Uterus (tissue), 2 donors: Measurements from ENCODE around the gene PTPRD.

Experiments used
- POLR2A ChIP-seq, 2 donors: fragments of 450-650 bp; IDR thresholded peaks; one replicate each; pipeline ENCODE4 v1.6.1; 2016; ENCODE audit warnings: antibody characterized with exemption in 2 of 2, mild to moderate bottlenecking in 1 of 2, moderate library complexity in 1 of 2
- TF ChIP-seq, protein P1 (sequence below), 4 experiments: fragments of 200-600 bp in 2 of 4; fragments of 450-650 bp in 2 of 4; sonication (generic) in 2 of 4; IDR thresholded peaks; one replicate each; pipeline ENCODE4 v1.5.1; 2016 to 2019; ENCODE audit warnings: antibody characterized with exemption in 4 of 4, mild to moderate bottlenecking in 2 of 4, moderate library complexity in 1 of 4

DNA sequence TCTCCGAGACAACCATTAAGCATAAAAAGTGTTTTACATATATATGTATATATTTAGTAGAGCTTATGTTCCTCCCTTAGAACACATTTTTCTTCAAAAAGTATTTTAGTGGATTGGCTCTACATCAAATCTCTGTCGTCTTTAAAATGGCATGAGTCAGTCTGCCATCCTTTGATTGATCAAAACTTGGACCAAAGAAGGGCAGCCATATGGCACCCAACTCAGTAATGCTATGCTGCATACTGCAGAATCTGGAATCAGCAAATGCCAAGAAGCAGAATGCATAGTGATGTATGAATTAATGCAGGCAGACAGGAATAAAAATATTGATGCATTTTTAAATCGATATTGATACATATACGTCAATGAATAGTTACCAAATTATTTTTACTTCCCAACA is 1074.4 kb downstream of the PTPRD start:
- TF ChIP-seq, protein P1, sequence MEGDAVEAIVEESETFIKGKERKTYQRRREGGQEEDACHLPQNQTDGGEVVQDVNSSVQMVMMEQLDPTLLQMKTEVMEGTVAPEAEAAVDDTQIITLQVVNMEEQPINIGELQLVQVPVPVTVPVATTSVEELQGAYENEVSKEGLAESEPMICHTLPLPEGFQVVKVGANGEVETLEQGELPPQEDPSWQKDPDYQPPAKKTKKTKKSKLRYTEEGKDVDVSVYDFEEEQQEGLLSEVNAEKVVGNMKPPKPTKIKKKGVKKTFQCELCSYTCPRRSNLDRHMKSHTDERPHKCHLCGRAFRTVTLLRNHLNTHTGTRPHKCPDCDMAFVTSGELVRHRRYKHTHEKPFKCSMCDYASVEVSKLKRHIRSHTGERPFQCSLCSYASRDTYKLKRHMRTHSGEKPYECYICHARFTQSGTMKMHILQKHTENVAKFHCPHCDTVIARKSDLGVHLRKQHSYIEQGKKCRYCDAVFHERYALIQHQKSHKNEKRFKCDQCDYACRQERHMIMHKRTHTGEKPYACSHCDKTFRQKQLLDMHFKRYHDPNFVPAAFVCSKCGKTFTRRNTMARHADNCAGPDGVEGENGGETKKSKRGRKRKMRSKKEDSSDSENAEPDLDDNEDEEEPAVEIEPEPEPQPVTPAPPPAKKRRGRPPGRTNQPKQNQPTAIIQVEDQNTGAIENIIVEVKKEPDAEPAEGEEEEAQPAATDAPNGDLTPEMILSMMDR (IDR thresholded peaks at IDR 0.05), result no peak
- TF ChIP-seq POLR2A (IDR thresholded peaks at IDR 0.05), result no peak
